ELR (cell line): ENCODE results near the gene SLC38A9.

Experiments used
- DNase-seq: peaks from one replicate; pipeline ENCODE4 v3.0.0-alpha.2; 2015; ENCODE audit warnings: low read depth

Gene SLC38A9

GRCh38 chr5:55609413-55609812 is 102.7 kb downstream of the SLC38A9 start:
- DNase-seq = no peak

- no peak for DNase-seq
These were observed 103.4 kb downstream of the SLC38A9 start for GRCh38 chr5:55608595-55609349.

GRCh38 chr5:55607309-55607708 is 104.8 kb downstream of the SLC38A9 start:
- peak; percentile 59 for DNase-seq

GRCh38 chr5:55604611-55605067 is 107.5 kb downstream of the SLC38A9 start:
- peak; percentile 77 for DNase-seq

GRCh38 chr5:55603922-55604321 is 108.2 kb downstream of the SLC38A9 start:
- peak; percentile 76 for DNase-seq

- DNase-seq = no peak
These were observed 110.5 kb downstream of the SLC38A9 start for GRCh38 chr5:55601628-55602027.

- peak; percentile 81 for DNase-seq
These were observed 110.9 kb downstream of the SLC38A9 start for GRCh38 chr5:55601204-55601618.

- DNase-seq = peak; percentile 54
These were observed 111.5 kb downstream of the SLC38A9 start for GRCh38 chr5:55600497-55601203.

- no peak for DNase-seq
These were observed 112.0 kb downstream of the SLC38A9 start for GRCh38 chr5:55600086-55600485.

- no peak for DNase-seq
These were observed 112.7 kb downstream of the SLC38A9 start for GRCh38 chr5:55599148-55600050.

GRCh38 chr5:55597014-55597981 is 114.8 kb downstream of the SLC38A9 start:
- DNase-seq = peak; percentile 89

- DNase-seq = no peak
These were observed 117.5 kb downstream of the SLC38A9 start for GRCh38 chr5:55594671-55595070.

GRCh38 chr5:55593115-55593472 is 119.0 kb downstream of the SLC38A9 start:
- DNase-seq = no peak

GRCh38 chr5:55592388-55593114 is 119.6 kb downstream of the SLC38A9 start:
- no peak for DNase-seq

GRCh38 chr5:55591686-55592085 is 120.4 kb downstream of the SLC38A9 start:
- DNase-seq = no peak

- no peak for DNase-seq
These were observed 126.9 kb downstream of the SLC38A9 start for GRCh38 chr5:55585206-55585610.

GRCh38 chr5:55584398-55585205 is 127.5 kb downstream of the SLC38A9 start:
- DNase-seq = no peak

GRCh38 chr5:55583578-55583977 is 128.5 kb downstream of the SLC38A9 start:
- no peak for DNase-seq

- DNase-seq = no peak
These were observed 129.9 kb downstream of the SLC38A9 start for GRCh38 chr5:55582256-55582655.

GRCh38 chr5:55580042-55580441 is 132.1 kb downstream of the SLC38A9 start:
- no peak for DNase-seq
